ENCODE results near the gene SH3BGRL3.
"Not testable (repeated sequence)": the region's sequence is repeated elsewhere in the genome, so short reads cannot be mapped to it uniquely, and the experiment has no call there.

Gene SH3BGRL3

DNA sequence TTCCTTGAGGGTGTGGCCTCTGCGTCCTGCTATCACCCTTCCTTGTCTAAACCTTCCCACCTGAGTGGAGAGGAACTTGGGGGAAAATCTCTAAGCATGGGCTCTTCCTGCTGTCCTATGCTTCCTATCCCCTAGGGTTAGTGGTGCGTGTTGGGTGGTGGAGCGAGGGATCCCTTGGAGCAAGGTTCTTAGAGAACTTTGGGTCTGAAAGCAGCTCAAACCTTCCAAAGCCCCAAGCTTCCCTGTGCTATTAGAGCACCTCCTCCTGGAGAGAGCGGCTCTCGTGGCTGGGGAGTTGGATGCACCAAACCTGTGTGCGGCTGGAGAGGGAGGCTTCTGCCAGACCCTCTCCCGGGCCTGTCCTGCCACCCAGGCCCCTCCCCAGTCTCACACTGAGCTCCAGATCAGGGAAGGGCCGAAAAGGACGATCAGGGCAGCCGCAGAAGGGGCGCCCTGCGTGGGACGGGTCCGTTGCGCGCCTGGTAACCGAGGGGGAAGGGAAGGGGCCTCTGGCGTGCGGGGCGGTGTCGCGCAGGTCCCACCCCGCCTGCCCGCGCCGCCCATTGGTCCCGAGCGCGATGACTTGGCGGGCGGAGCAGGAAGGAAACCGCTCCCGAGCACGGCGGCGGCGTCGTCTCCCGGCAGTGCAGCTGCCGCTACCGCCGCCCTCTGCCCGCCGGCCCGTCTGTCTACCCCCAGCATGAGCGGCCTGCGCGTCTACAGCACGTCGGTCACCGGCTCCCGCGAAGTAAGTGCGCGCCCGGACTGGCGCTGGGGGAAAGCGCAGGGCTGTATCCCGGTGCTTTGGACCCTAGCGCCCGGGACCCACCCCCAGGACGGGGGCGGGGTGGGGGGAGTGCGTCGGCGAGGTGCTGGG lies at the start of gene SH3BGRL3:
SH3BGRL3 (plus strand) TSS at position 631 of the 877 bp plus-strand sequence; CDS start at position 701, 70 bp downstream.
- no peak for FAIRE-seq

DNA sequence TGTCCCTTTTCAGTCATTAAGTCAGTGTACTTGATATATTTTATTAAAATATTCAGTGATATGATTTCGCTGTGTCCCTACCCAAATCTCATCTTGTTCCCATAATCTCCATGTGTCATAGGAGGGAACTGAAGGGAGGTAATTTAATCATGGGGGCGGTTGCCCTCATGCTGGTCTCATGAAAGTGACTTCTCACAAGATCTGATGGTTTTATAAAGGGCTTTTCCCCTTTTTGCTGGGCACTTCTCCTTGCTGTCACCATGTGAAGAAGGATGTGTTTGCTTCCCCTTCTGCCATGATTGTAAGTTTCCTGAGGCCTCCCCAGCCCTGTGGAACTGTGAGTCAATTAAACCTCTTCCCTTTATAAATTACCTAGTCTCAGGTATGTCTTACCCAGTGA lies 49.2 kb upstream of the SH3BGRL3 start:
- not testable (repeated sequence) for FAIRE-seq

DNA sequence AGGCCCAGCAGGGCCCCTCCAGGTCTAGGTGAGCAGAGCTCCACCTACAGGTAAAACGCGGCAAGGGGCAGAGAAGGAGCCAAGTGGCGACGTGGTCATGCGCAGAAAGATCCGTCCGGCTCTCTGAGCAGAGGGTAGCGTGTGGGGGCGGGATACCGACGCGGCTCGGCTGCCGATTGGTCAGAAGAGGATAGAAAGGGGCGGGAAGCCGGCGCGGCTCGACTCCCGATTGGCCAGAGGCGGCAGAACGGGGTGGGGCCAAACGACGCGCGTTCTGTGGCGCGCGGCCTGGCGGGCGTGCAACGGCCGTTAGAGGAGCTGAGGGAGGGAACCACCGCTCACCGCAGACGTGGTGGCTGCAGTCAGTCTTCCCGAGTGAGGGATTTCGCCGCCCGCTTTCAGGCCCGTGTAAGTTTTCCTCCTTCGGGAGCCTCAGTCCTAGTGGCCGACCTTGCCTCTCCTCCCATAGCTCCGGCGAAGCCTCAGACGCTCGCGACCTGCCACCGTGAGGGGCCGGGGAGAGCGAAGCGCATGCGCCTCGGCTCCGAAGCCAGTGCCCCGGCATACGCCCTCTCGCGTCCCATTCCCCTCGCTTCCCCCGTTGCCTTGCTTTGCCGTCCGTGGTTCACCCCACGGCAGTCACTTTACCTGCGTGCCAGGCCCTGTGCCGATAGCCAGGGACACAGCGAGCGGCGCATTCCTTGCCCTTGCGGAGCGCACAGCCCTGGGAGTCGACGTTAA lies 45.8 kb upstream of the SH3BGRL3 start, which contains the start of gene CEP85:
CEP85 (plus strand) TSS at position 298 of the 741 bp plus-strand sequence. CDS start 5,584 bp downstream, outside the sequence.
- FAIRE-seq: peak; percentile 95

DNA sequence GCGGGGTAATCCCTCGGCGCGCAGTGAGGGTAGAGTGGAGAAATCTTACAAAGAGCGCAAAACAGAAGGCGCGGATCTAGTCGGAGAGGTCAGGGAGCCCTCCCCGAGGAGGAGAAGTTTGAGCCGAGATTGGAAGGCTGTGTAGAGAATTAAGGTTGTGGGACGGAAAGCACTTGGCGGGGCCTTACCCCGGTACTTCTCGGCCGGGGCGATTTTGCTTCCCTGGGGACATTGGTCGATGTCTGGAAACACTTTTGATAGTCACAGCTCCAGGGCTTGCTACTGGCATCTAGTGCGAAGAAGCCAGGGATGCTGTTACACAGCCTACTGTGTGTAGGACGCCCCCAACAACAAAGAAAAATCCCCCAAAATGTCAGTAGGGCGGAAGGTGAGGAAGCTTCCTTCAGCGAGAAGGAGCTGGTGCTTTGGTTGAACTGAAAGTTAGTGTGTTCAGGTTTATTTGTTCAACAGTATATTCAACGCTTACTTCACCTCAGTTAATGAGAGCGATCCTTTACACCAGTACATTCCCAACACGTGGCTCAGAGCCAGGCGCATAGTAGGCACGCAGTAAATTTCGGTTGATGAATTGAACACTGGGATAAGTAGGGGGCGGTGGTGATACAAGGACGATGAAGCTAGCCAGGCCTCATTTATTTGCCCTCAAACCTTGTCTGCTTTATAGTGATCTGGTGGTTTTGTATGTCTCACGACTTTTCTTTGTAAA lies 45.1 kb upstream of the SH3BGRL3 start:
- FAIRE-seq: no peak

DNA sequence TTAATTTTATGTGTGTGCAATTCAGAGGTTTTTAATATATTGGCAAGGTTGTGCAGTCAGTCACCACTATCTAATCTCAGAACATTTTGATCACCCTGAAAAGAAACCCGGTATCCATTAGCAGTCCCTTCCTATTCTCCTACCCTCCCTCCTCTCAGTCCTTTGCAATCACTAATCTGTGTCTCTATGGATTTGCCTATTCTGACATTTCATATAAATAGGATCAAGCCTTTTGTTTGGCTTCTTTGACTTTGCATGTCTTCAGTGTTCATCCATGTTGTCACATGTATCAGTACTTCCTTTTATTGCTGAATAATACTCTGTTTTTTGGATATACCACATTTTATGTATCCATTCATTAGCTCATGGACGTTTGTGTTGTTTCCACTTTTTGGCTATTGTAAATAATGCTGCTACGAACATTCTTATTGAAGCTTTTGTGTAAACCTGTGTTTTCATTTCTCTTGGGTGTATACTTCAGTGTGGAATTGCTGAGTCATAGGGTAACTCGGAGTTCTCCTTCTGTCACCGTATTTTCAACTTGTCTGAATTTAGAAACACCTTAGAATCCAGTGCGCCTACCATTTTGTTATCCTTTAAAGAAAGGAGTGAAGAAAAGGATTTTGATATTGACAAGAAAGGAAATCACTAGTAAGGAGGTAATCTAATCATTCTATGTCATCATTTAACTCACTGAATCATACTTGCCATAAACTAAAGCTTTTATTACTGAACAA lies 42.5 kb upstream of the SH3BGRL3 start:
- no peak for FAIRE-seq

DNA sequence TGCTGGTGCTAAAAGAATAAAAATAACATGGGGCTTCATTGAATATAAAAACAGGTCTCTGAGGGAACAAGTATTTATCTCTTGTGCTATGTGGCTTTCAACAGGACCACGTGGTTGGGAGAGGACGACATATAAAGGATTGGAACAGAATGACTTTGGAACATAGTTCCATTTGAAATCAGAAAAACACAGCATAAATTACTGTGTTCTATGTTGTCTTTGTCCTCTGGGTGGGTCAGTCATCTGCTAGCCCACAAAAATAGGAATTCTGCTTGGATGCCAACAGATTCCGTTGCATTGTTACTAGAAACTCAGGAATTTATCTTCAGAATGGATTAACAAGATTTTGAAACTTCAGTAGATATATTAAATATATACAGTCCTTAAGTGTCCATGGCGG lies 40.0 kb upstream of the SH3BGRL3 start:
- FAIRE-seq: no peak

DNA sequence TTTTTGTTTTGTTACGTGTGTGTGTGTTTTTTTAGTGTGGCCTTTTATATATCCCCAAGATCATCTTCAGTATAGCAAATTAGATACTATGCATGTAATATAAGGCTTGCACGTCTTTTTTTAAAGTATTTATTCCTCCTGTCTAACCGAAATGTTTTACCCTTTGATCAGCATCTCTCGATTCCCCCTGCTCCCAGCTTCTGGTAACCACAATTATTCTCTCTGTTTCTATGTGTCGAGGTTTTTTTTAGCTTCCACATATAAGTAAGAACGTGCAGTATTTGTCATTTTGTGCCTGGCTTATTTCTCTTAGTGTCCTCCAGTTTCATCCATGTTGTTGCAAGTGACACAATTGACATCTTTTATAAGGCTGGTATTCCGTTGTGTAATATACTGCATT lies 27.2 kb upstream of the SH3BGRL3 start:
- FAIRE-seq: no peak

DNA sequence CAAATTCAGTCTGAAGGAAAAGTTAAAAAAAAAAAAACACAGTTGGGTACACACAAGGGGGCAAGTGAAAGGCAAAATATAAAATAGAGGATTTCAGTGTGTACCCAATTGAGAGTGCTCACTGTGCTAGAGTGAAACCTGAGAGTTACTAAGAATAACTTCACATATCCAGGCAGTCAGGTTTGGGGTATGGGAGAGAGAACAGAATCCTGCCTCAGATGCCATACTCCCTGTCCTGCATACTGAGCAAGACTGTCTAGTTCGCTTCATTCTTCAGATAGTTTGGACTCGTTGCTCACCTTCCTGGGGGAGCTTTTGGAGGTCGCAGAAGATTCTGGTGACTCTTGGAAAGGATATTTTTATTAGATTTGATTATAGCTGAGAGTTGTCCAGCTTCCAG lies 25.5 kb upstream of the SH3BGRL3 start:
- no peak for FAIRE-seq

DNA sequence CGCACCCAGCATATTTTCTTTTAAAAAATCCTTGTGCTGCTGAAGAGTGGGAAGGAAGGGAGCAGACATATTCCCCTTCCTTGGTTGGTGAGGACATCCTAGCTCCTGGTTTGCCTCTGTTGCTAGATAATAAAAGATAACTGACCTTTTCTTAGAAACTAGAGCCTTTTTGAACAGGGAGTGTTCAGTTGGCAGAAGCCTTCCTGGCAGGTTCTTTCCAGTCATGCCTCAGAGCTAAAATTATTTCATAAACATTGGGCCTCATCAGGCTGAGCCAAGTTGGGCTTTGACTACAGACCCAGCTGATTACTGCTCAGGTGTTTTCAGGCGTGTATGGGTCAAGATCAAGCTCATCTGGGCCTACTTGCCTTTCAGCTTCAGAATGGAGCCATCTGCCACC lies 22.7 kb upstream of the SH3BGRL3 start:
- no peak for FAIRE-seq

DNA sequence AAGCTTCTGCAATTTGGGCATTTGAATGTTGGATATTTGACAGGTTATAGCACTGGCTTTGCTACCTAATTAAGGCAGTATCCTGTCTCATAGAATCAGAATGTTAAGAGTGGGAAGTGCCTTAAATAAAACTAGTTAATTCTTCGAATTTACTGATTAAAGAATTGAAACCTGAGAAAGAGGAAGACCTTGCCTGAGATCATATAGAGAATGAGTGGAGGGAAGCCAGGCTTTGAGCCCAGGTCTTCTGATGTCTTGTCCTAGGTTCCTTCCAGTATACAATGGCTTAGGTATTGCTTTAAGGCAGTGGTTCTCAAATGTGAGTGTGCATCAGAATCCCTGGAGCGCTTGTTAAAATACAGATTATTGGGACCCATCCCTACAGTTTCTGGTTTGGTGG lies 20.9 kb upstream of the SH3BGRL3 start:
- no peak for FAIRE-seq

DNA sequence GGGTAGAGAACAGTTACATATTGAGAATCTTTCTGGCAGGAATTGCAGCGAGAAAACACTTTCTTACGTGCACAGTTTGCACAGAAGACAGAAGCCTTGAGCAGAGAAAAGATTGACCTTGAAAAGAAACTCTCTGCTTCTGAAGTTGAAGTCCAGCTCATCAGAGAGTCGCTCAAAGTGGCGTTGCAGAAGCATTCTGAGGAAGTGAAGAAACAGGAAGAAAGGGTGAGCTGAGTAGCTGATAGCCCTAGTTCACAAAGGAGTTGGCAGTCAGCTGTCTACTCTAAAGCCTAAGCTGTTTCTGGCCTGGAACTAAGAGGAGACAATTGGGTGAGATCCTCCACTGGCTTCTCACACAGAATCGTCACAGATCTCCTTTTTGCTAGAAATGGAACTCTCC lies 20.3 kb upstream of the SH3BGRL3 start:
- no peak for FAIRE-seq

DNA sequence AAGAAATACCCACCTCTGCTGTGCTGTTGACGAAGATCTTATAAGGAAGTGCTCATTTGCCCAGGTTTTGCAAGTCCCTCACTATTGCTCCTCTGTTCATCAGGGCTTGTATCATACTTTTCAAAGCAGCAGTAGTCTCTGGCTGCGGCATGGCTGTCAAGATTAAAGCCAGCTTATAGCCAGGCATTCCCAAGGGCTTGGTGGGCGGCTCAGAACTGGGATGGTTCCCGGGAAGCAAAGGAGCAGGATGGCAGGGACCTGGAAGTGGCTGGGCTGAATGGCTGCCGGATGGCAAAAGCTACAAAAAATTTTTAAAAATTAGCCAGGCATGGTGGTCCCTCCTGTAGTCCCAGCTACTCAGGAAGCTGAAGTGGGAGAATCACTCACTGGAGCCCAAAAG lies 16.7 kb upstream of the SH3BGRL3 start:
- no peak for FAIRE-seq

DNA sequence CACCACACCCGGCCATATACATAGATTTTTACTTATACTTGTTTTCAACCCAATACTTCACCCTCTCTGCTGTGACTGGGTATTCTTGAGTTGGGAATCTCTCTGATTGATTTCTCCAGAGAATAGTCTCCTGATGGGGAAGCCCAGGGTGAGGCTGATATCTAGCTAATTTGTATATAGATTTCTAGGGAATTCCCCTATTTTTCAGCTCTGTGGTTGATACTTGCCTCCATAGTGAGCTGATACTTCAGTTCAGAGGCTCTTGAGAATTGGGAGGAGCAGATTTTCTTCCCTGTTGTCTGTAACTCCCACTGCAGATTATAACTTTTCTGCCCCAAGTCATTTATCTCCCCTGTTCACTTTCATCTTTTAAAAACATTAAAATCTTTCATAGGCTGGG lies 14.5 kb upstream of the SH3BGRL3 start:
- FAIRE-seq: no peak

DNA sequence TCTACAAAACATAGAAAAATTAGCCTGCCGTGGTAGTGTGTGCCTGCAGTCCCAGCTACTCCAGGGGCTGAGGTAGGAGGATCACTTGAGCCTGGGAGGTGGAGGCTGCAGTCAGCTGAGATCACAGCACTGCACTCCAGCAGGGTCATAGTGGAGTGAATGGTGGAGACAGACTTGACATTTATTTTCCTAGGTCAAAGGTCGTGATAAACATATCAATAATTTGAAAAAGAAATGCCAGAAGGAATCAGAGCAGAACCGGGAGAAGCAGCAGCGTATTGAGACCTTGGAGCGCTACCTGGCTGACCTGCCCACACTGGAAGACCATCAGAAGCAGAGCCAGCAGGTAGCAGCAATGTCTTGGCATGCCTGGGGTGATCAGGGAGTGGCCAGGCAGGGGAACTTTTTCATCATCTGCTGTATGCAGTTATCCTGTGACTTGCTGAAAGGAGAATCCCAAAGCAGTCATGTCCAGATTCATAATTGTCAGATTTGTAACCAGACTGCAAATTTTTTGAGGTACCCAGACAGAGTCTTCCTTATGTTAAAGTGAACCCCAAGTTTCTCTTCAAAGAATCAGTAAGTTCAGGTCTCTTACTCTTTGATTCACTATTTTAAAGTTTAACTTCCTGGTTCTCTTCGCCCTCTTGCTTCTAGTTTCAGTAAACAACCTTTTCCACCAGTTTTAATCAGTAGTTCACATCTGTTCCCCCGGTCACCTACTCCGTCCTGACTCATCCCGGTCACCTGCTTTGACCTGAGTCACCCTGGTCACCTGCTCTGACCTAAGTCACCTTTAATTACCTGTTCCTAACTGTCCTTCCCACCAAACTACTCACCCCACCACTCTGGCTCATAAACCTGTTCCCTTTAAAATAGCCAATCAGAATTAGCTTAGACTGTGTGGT lies 11.3 kb upstream of the SH3BGRL3 start:
- FAIRE-seq: no peak

DNA sequence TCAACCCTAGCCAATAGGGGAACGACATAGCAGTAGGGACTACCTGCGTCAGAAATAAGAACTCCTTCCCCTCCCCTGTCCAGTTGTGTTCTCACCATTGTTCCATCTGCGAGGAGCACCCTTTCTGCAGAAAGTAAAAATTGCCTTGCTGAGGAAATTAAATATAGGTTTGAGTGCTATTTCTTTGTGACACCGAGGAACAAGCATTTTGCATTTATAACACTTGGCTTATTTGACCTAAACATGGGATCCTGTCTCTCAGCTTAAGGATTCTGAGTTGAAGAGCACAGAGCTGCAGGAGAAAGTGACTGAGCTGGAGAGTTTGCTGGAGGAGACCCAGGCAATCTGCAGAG lies 10.7 kb upstream of the SH3BGRL3 start:
- FAIRE-seq: no peak

DNA sequence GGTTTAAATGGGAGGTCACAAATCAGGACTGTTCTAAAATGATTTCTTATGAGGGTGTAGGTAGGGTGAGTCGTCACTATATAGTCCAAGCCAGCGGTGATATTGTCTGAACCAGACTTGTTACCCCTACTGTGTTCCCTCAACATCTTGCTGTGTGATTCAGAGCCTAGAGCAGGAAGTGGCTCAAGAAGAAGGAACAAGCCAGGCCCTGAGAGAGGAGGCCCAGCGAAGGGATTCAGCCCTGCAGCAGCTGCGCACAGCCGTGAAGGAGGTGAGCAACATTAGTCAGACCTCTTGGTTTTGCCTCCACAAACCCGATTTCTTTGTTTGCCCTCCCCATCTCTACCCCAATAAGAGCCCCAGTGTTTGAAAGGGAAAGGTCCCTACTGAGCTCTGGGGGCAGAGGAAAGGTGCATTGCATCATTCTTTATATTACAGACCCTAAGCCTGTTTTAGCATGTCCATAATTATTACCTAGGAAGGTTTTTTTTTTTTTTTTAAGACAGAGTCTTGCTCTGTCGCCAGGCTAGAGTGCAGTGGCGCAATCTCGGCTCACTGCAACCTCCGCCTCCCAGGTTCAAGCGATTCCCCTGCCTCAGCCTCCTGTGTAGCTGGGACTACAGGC lies 5.0 kb upstream of the SH3BGRL3 start:
- FAIRE-seq: no peak

DNA sequence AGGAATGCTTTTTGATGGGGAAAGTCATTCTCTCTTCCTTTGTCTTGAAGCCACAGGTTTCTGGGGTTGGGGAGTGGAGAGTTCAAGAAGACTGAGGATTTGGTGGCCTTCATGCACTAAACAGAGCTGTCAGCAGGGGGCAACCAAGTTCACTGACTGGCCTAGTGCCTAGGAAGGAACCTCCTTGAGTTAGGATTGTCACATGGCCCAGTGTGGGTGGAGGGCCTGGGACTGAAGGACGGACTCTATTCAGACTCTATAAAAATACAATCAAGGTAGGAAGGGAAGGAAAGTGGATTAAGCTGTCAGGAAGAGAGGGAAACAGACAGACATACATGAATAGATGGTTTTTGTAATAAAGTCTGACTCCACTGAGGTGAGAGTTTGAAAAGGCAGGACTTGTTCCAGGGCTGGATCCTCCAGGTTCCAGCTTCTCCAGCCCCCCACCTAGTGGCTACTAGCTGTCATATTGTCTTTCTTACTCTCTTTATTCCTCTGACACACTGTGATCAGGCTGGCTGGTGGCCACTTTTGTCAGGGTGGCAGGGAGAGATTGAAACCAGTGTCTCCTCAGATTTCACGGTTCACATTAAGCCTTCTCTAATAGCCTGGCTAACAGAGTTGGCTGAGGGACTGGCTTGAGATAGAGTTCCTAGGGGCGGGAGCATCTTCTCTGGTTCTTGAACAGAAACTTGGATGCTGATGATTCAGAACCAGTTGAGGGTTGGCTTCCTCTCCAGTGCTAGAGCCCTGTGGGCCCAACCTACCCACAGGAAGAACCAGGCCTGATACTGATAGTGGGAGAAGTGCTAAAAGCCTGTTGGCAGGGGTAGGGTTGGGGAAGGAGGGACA lies 4.1 kb upstream of the SH3BGRL3 start:
- peak; percentile 29 for FAIRE-seq

DNA sequence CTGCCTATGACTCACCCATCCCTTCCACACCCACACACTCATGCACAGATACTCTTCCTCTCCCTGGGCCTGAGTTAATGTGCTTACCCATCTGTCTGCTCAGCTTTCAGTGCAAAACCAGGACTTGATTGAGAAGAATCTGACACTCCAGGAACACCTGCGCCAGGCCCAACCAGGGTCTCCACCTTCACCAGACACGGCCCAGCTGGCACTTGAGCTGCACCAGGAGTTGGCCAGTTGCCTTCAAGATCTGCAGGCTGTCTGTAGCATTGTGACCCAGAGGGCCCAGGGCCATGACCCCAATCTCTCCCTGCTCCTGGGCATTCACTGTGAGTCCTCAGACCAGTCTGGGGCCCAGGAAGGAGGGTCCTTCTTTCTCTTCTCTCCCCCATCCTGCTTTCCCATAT lies 3.5 kb upstream of the SH3BGRL3 start:
- no peak for FAIRE-seq

DNA sequence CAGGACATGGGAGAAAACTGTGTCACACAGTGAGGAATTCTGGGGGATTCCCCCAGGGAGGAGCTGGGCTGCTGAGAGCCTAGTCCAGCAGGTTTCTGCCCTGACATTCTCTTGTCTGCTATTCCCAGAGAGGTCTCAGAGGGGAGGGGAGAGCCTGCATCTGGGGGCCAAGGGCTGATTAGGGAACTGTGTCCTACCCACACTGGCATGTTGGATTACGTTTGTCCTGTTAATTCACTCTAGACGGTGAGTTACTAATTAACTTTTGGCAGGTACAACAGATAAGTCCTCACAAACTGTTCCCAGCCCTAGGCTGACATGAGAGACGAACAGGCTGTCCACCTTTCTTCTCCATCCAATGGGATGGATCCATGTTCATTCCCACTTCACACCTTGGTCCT lies 2.6 kb upstream of the SH3BGRL3 start:
- no peak for FAIRE-seq

DNA sequence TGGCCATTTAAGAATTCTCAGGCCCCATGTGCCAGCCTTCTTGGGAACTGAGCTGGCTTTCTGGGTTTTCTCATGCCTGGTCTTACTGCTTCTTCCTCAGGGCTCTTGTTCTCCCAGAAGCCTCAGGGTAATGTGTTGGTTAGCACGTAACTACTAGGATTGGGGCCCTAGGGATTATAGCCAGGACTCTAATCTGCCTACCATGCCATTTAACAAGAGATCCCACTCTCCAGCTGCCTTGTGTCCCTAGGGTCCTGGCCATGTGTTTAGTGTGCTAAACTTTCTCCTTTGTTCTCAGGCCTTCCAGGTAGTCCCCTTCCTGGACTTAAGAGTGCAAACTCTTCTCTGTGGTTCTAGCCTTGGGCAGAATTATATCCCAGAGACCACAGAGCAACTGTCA lies 2.2 kb upstream of the SH3BGRL3 start:
- no peak for FAIRE-seq
